Ishikawa (cell line): Measurements from ENCODE around the gene GDPD3.

Source experiments
- CREB1 ChIP-seq: IDR thresholded peaks from 2 replicates; pipeline ENCODE4 v1.6.1; 2012; ENCODE audit warnings: low read depth
- EP300 ChIP-seq: IDR thresholded peaks from 2 replicates; pipeline ENCODE4 v1.6.1; 2012; ENCODE audit warnings: borderline replicate concordance
- MAX ChIP-seq: IDR thresholded peaks from 2 replicates; pipeline ENCODE4 v1.6.1; 2012
- REST ChIP-seq: IDR thresholded peaks from 2 replicates; pipeline ENCODE4 v1.6.1; 2012; ENCODE audit warnings: low read depth, mild to moderate bottlenecking
- TEAD4 ChIP-seq: IDR thresholded peaks from 2 replicates; pipeline ENCODE4 v1.6.1; 2012
- USF1 ChIP-seq: IDR thresholded peaks from 2 replicates; pipeline ENCODE4 v1.6.1; 2012

- no peak for TF ChIP-seq EP300
- TF ChIP-seq TEAD4, result no peak
- TF ChIP-seq MAX, result no peak
- no peak for TF ChIP-seq REST
- no peak for TF ChIP-seq USF1
- TF ChIP-seq CREB1, result no peak
Observed at GRCh38 chr16:30137897-30138296, 24.6 kb upstream of the GDPD3 start.
